Fibroblast of villous mesenchyme (primary cell): ENCODE measurements around the gene CHRNE. TPM values are rescaled to one million over a fixed set of nuclear protein-coding genes. Genes with fewer than 3 reads are reported as not detected.

ENCODE experiments used
- DNase-seq: peaks from one replicate; pipeline ENCODE4 v3.0.0-alpha.2; 2010; ENCODE audit warnings: low read depth
- H3K4me3 ChIP-seq: 2 replicates; pipeline ENCODE4 v1.5.1; 2011; ENCODE audit warnings: low read depth, mild to moderate bottlenecking, low read length
- total RNA-seq: library from RNA; depleted of rRNA; stranded (reverse); fragments of >200 nt; gene quantifications from 2 replicates; pipeline ENCODE4 v1.2.3, GENCODE V29; 2012
- TF ChIP-seq, protein P1 (sequence below): IDR thresholded peaks from 2 replicates; pipeline ENCODE4 v1.5.1; 2012; ENCODE audit warnings: low read depth, mild to moderate bottlenecking, low read length; ENCODE audit not compliant: insufficient read depth

The CHRNE gene
- total RNA-seq, 1 donor, result under 0.01 TPM

DNA sequence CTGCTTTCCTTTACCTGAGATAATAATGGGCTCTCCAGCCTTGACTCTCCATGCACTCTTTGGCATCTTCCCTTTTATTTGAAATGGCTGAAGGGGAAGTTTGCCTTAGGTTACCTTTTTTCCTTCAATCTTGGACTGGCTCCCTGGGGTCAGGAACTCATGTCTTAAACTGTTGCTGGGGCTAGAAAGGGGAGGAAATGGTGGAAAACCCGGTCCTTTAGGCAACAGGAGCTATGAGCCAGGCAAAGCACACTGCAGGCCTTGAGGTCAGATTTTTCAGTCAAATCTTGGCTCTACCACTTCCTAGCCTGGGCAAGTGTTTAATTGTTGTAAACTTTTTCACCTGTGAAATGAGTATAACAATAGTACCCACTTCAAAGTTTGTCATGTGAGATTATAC is 39.6 kb downstream of the CHRNE start:
- TF ChIP-seq, protein P1, sequence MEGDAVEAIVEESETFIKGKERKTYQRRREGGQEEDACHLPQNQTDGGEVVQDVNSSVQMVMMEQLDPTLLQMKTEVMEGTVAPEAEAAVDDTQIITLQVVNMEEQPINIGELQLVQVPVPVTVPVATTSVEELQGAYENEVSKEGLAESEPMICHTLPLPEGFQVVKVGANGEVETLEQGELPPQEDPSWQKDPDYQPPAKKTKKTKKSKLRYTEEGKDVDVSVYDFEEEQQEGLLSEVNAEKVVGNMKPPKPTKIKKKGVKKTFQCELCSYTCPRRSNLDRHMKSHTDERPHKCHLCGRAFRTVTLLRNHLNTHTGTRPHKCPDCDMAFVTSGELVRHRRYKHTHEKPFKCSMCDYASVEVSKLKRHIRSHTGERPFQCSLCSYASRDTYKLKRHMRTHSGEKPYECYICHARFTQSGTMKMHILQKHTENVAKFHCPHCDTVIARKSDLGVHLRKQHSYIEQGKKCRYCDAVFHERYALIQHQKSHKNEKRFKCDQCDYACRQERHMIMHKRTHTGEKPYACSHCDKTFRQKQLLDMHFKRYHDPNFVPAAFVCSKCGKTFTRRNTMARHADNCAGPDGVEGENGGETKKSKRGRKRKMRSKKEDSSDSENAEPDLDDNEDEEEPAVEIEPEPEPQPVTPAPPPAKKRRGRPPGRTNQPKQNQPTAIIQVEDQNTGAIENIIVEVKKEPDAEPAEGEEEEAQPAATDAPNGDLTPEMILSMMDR, result no peak
- H3K4me3 ChIP-seq, result no peak overlapping the region
- DNase-seq, result no peak

DNA sequence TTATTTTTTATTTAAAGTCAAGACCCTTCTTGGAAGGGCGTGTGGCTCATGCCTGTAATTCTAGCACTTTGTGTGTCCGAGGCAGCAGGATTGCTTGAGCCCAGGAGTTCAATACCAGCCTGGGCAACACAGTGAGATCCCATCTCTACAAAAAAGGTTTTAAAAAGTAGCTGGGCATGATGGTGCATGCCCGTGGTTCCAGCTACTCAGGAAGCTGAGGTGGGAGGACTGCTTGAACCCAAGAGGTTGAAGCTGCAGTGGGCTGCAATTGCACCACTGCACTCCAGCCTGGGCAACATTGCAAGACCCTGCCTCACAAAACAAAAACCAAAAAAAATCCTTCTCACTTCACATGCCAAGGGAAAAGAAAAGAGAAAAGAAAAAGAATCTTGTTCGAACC is 40.2 kb downstream of the CHRNE start:
- TF ChIP-seq, protein P1, result no peak
- H3K4me3 ChIP-seq, result no peak overlapping the region
- no peak for DNase-seq

DNA sequence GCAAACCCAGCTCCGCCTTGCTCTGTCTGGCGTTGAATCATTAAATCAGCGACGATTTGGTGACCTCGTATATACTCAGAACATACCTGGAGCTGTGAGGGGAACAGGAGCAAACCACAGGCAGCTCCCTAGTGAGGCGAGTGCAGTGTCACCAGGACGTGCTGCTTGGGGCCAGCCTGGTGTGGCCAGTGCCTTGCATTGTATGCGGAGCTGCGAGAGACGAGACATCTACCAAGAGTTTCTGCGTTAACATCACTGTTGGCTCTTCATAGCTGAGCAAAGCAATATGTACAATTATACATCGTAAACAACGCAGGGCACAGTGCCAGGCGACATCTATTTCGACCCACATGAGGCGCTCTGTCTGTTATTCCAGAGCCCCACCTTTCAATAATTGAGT is 41.8 kb downstream of the CHRNE start:
- no peak for DNase-seq
- TF ChIP-seq, protein P1, result no peak
- H3K4me3 ChIP-seq, result no peak overlapping the region

DNA sequence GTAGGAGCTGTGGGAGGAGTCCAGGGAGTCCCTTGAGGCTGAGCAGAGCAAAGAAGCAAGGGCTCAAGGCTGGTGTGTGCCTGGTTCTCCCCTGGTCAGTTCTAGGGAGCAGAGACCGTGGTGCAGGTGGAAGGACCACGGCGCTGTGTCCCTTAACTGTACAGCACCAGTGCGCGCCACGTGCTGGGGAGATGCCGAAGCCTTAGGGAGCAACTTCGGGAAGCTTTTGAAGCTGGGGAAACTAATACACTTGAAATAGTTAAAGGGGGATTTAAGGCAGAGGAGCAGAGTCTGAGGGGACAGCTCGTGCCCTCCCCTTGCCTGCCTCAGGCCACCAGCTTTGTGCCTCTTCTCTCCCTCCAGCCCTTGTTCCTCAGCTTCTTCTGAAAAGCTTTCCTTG is 42.2 kb downstream of the CHRNE start:
- TF ChIP-seq, protein P1, result no peak
- H3K4me3 ChIP-seq, result no peak overlapping the region
- no peak for DNase-seq

DNA sequence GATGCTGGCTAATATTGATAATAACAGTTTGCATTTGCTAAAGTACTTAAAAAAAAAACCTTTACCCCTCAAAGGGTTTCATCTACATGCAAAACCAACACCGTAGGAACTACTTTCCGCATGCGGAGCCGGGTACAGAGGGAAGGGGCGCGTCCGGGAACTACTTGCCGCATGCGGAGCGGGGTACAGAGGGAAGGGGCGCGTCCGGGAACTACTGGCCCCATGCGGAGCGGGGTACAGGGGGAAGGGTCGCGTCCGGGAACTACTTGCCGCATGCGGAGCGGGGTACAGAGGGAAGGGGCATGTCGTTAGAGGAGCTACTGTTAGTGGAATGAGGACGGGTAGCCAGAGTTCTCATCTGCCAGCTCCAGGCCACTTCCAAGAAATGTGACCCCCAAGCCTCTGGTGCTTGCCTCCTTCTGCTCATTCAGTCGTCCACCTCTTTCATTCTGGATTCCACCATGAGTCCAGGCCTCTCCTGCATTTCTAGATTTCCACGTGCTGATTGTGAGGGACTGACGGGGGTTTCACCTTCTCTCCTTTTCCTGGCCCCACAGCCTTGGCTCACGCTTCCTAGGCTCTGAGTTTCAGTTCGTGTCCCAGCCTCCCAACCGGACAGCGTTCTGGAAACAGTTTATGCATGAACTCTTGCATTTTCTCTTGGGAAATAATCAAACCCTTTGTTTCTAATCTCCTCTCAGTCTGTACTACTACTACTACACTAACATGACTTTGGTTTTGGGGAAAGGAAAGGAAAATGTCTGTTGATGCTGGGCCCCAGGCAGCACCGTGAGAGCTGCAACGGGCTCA is 42.9 kb downstream of the CHRNE start:
- DNase-seq, result no peak
- TF ChIP-seq, protein P1, result no peak
- no peak overlapping the region for H3K4me3 ChIP-seq

DNA sequence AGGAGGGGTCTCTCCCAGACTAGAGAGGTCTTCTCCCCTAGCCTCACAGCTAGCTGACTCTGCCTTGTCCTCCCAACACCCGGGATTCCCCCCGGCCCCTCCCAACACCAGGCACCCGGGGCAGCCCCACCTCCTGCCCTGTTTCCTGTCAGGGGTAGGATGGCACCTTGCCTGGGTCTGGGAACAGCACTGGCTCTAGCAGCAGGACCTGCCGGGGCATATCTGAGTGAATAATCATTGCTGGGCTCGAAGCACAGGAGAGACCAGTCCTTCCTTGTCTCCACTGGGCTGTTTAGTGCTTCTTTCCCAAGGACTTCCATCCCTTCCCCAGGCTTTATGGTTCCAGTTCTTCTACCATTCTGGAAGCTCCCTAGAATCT is 44.0 kb downstream of the CHRNE start:
- DNase-seq, result no peak
- TF ChIP-seq, protein P1, result no peak
- H3K4me3 ChIP-seq, result no peak overlapping the region
